ENCODE data around the gene NTF3.

The NTF3 gene

DNA sequence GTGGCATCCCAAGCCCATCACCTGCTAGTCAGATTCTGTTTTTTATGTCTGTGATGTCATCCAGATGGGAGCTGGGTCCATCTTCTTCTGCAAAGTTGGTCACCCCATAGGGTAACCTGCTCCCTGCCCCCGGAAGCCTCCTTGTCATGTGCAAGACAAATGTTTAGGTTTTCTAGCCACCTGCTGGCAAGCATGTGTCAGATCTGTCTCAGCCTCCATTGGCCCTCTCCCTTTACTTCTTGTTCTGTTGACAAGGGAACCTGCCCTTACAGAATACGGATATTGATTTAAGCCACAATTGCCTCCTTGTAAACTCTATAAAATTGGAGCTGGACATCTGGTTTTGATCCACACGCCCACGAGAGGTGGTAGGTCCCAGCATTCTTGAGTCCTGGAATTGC, 7.5 kb downstream of the NTF3 start:
- peak overlapping the region; percentile 69 for H3K27ac ChIP-seq
- TF ChIP-seq, protein P1, sequence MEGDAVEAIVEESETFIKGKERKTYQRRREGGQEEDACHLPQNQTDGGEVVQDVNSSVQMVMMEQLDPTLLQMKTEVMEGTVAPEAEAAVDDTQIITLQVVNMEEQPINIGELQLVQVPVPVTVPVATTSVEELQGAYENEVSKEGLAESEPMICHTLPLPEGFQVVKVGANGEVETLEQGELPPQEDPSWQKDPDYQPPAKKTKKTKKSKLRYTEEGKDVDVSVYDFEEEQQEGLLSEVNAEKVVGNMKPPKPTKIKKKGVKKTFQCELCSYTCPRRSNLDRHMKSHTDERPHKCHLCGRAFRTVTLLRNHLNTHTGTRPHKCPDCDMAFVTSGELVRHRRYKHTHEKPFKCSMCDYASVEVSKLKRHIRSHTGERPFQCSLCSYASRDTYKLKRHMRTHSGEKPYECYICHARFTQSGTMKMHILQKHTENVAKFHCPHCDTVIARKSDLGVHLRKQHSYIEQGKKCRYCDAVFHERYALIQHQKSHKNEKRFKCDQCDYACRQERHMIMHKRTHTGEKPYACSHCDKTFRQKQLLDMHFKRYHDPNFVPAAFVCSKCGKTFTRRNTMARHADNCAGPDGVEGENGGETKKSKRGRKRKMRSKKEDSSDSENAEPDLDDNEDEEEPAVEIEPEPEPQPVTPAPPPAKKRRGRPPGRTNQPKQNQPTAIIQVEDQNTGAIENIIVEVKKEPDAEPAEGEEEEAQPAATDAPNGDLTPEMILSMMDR (conservative IDR thresholded peaks at IDR 0.05): peak; percentile 62

- TF ChIP-seq, protein P1 (conservative IDR thresholded peaks at IDR 0.05): no peak
Observed at GRCh38 chr12:5439788-5440300, 7.9 kb downstream of the NTF3 start.

GRCh38 chr12:5440978-5441377, 9.1 kb downstream of the NTF3 start:
- TF ChIP-seq, protein P1 (conservative IDR thresholded peaks at IDR 0.05): no peak
- peak overlapping the region; percentile 69; the same call in 1 of the 2 replicates for H3K27ac ChIP-seq

More at GRCh38 chr12:5439788-5440300, 7.9 kb downstream of the NTF3 start:
- peak overlapping the region; percentile 69 for H3K27ac ChIP-seq

GRCh38 chr12:5441497-5442236, 9.8 kb downstream of the NTF3 start:
- TF ChIP-seq, protein P1 (conservative IDR thresholded peaks at IDR 0.05): no peak
- H3K27ac ChIP-seq: peak overlapping the region; percentile 13; the same call in 1 of the 2 replicates

- TF ChIP-seq, protein P1 (conservative IDR thresholded peaks at IDR 0.05): peak; percentile 94
- peak overlapping the region; percentile 13; the same call in 1 of the 2 replicates for H3K27ac ChIP-seq
Observed at GRCh38 chr12:5442251-5443006, 10.5 kb downstream of the NTF3 start.

DNA sequence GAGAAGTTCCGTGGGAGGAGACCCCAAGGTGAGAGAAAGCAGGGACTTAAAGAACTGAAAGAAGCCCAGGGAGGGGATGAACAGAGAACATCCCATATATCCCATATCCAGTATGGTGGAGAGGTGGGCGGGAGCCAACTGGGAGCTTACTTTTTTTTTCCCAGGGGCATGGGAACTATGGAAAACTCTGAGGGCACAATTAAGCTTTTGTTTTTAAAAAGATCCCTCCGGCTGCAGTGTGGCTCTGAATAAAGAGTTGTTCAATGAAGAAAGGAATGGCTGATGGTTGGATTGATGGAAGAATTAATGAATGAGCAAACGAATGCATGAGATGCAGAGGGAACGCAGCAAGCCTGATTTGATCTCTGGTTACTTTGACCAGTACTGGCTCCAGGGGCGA, 12.6 kb downstream of the NTF3 start:
- H3K27ac ChIP-seq: no peak overlapping the region
- TF ChIP-seq, protein P1 (conservative IDR thresholded peaks at IDR 0.05): no peak

- no peak overlapping the region for H3K27ac ChIP-seq
- TF ChIP-seq, protein P1 (conservative IDR thresholded peaks at IDR 0.05): no peak
Observed at GRCh38 chr12:5447320-5447719, 15.4 kb downstream of the NTF3 start.
